DOHH2 (cell line): ENCODE measurements around the gene CASP8.

Experiments
- H3F3A ChIP-seq: fragments of 200-600 bp; sonication (generic), shearing (Covaris generic); 2 replicates; pipeline ENCODE4 v1.6.0; 2016; ENCODE audit warnings: antibody characterized with exemption, mild to moderate bottlenecking; ENCODE audit not compliant: control insufficient read depth, insufficient read depth
- H3K27ac ChIP-seq: fragments of 200-600 bp; sonication (generic); 2 replicates; pipeline ENCODE4 v1.5.1; 2014; ENCODE audit warnings: low read depth, mild to moderate bottlenecking, low read length, moderate library complexity
- H3K27me3 ChIP-seq: fragments of 200-600 bp; sonication (generic); 2 replicates; pipeline ENCODE4 v1.6.1; 2014; ENCODE audit warnings: mild to moderate bottlenecking, low read length, mixed read lengths; ENCODE audit not compliant: control insufficient read depth
- H3K36me3 ChIP-seq: fragments of 200-600 bp; sonication (generic); 2 replicates; pipeline ENCODE4 v1.6.1; 2014; ENCODE audit warnings: mild to moderate bottlenecking, low read length, moderate library complexity, mixed read lengths; ENCODE audit not compliant: control insufficient read depth
- H3K4me1 ChIP-seq: fragments of 200-600 bp; sonication (generic); 2 replicates; pipeline ENCODE4 v1.6.1; 2014; ENCODE audit warnings: mild to moderate bottlenecking, low read length, mixed read lengths; ENCODE audit not compliant: control insufficient read depth
- H3K4me2 ChIP-seq: fragments of 200-600 bp; sonication (generic); 2 replicates; pipeline ENCODE4 v1.6.0; 2014; ENCODE audit warnings: mild to moderate bottlenecking, low read length, moderate library complexity
- H3K4me3 ChIP-seq: fragments of 200-600 bp; sonication (generic); 2 replicates; pipeline ENCODE4 v1.5.1; 2014; ENCODE audit warnings: mild to moderate bottlenecking, low read length, mixed read lengths
- H3K79me2 ChIP-seq: fragments of 200-600 bp; sonication (generic); 2 replicates; pipeline ENCODE4 v1.6.1; 2014; ENCODE audit warnings: mild to moderate bottlenecking, low read length, mixed read lengths; ENCODE audit not compliant: control insufficient read depth
- H3K9me2 ChIP-seq: fragments of 200-600 bp; sonication (generic); replicated peaks from 2 replicates; pipeline ENCODE4 v1.6.1; 2014; ENCODE audit warnings: mild to moderate bottlenecking, low read length, mixed read lengths; ENCODE audit not compliant: control insufficient read depth
- H3K9me3 ChIP-seq: fragments of 200-600 bp; sonication (generic); 2 replicates; pipeline ENCODE4 v1.6.1; 2014; ENCODE audit warnings: antibody characterized with exemption, low read length, mixed read lengths; ENCODE audit not compliant: control insufficient read depth, insufficient read depth
- H4K20me1 ChIP-seq: fragments of 200-600 bp; sonication (generic); 2 replicates; pipeline ENCODE4 v1.6.0; 2014; ENCODE audit warnings: low read depth, mild to moderate bottlenecking, antibody characterized with exemption, low read length, moderate library complexity; ENCODE audit not compliant: control insufficient read depth, insufficient read depth
- CTCF ChIP-seq: fragments of 200-600 bp; sonication (generic); IDR thresholded peaks from one replicate; pipeline ENCODE4 v1.5.1; 2014; ENCODE audit warnings: antibody characterized with exemption, mild to moderate bottlenecking, low read depth, low read length; ENCODE audit not compliant: poor library complexity, severe bottlenecking
- EZH2phosphoT487 ChIP-seq: fragments of 200-600 bp; sonication (generic); IDR thresholded peaks from 2 replicates; pipeline ENCODE4 v1.6.1; 2017; ENCODE audit warnings: borderline replicate concordance, mild to moderate bottlenecking, antibody characterized with exemption, low read length, moderate library complexity, mixed read lengths

The CASP8 gene

DNA sequence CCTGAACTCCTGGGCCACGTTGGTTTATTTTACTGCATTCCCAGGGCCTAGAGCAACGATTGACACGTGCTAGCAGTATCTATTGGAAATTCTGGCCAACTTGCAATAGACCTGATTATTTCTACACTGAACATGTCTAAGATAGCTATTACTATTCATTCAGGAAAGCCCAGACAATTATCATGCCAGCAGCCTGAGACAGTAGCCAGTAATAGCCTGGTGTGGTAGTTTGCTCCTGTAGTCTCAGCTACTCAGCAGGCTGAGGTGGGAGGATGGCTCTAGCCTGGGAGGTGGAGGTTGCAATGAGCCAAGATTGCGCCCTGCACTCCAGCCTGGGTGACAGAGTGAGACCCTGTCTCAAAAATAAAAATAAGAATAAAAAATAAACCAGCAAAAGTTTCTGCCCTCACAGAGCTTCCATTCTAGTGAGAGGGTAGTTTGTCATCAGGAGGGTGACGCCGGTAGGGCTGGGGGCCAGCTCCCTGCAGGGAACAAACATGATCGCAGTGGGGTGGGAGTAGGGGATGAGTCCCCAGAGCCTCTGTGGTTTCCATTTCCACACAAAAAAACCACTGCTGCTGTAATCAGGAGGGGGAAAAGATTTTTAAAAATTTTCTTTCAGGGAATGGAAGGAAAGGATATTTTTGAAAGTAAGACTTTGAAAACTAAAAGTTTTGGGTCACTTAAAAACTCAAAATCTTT is 4.3 kb downstream of the CASP8 start:
- Histone ChIP-seq H3K79me2 (peaks cover 73% of the 10 kb centered on the region), H3K9me3 (no peaks in the 10 kb centered on the region), H3F3A (no peaks in the 10 kb centered on the region; the same call in 1 of the 2 replicates), H3K36me3 (peaks cover 21% of the 10 kb centered on the region), H3K4me2 (no peak overlapping the region), H3K4me1 (peaks cover 27% of the 10 kb centered on the region), H3K9me2 (no peaks in the 10 kb centered on the region), H4K20me1 (peaks cover 3% of the 10 kb centered on the region), H3K27ac (no peak overlapping the region), H3K4me3 (no peak overlapping the region), H3K27me3 (no peaks in the 10 kb centered on the region)
- no peak for TF ChIP-seq EZH2phosphoT487
- TF ChIP-seq CTCF = no peak

DNA sequence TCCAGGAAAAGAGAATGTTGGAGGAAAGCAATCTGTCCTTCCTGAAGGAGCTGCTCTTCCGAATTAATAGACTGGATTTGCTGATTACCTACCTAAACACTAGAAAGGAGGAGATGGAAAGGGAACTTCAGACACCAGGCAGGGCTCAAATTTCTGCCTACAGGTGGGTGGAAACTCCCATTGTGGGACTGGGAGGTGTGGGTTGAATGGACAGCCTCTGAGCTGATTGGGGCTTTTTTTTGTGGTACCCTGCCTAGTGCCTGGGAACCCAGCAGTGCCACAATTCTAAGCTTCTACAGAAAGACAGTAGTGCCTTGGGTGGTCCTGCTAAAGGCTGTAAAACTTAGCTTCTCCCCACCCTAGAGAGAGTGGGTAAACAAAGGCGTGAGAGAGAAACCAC is 6.3 kb downstream of the CASP8 start:
- H3K36me3 ChIP-seq = peaks cover 35% of the 10 kb centered on the region
- no peaks in the 10 kb centered on the region for H3K9me2 ChIP-seq
- no peaks in the 10 kb centered on the region for H3K27me3 ChIP-seq
- no peak overlapping the region for H3K4me2 ChIP-seq
- no peak for TF ChIP-seq EZH2phosphoT487
- no peak for TF ChIP-seq CTCF
- H3K4me3 ChIP-seq = no peak overlapping the region
- no peak overlapping the region for H3K27ac ChIP-seq
- no peaks in the 10 kb centered on the region; the same call in 1 of the 2 replicates for H3F3A ChIP-seq
- H4K20me1 ChIP-seq = peaks cover 3% of the 10 kb centered on the region
- H3K9me3 ChIP-seq = no peaks in the 10 kb centered on the region
- H3K4me1 ChIP-seq = peaks cover 17% of the 10 kb centered on the region
- H3K79me2 ChIP-seq = peaks cover 56% of the 10 kb centered on the region

- no peak for TF ChIP-seq EZH2phosphoT487
- H3F3A ChIP-seq = no peaks in the 10 kb centered on the region; the same call in 1 of the 2 replicates
- H4K20me1 ChIP-seq = peaks cover 3% of the 10 kb centered on the region
- no peak overlapping the region for H3K27ac ChIP-seq
- no peak overlapping the region for H3K4me2 ChIP-seq
- no peaks in the 10 kb centered on the region for H3K27me3 ChIP-seq
- H3K79me2 ChIP-seq = peaks cover 49% of the 10 kb centered on the region
- no peak overlapping the region for H3K4me3 ChIP-seq
- H3K9me3 ChIP-seq = no peaks in the 10 kb centered on the region
- peaks cover 13% of the 10 kb centered on the region for H3K4me1 ChIP-seq
- peaks cover 43% of the 10 kb centered on the region for H3K36me3 ChIP-seq
- no peaks in the 10 kb centered on the region for H3K9me2 ChIP-seq
These were observed 7.1 kb downstream of the CASP8 start for GRCh38 chr2:201267278-201268030.

- Histone ChIP-seq H3F3A (no peaks in the 10 kb centered on the region), H3K27ac (no peak overlapping the region), H3K27me3 (no peaks in the 10 kb centered on the region), H3K4me3 (no peak overlapping the region), H3K9me2 (no peaks in the 10 kb centered on the region), H3K36me3 (peaks cover 58% of the 10 kb centered on the region), H4K20me1 (no peaks in the 10 kb centered on the region; the same call in 1 of the 2 replicates), H3K4me2 (no peak overlapping the region), H3K79me2 (peaks cover 26% of the 10 kb centered on the region), H3K9me3 (no peaks in the 10 kb centered on the region), H3K4me1 (no peaks in the 10 kb centered on the region)
- no peak for TF ChIP-seq CTCF
These were observed 9.4 kb downstream of the CASP8 start for GRCh38 chr2:201269764-201270163.
